ENCODE measurements around the gene TRERF1. TPM values are rescaled to one million over a fixed set of nuclear protein-coding genes. Genes with fewer than 3 reads are reported as not detected.

Gene TRERF1
- total RNA-seq, 1 donor from 2014 or later: 8.3 TPM

GRCh38 chr6:42417641-42418112 lies 34.0 kb downstream of the TRERF1 start:
- peaks cover 3% of the 10 kb centered on the region for H3K9me3 Mint-ChIP-seq
- H3K79me2 ChIP-seq (ENCODE audit: low read depth): peaks cover 94% of the 10 kb centered on the region

GRCh38 chr6:42411406-42411805 lies 40.3 kb downstream of the TRERF1 start:
- no peaks in the 10 kb centered on the region for H3K9me3 ChIP-seq (ENCODE audit: low read depth)
- H3K36me3 ChIP-seq: no peaks in the 10 kb centered on the region
- Mint-ChIP-seq H3K36me3 (peaks cover 2% of the 10 kb centered on the region), H3K27ac (no peak overlapping the region), H3K9me3 (no peaks in the 10 kb centered on the region), H3K4me1 (peaks cover 10% of the 10 kb centered on the region), H3K4me3 (no peak overlapping the region), H3K27me3 (ENCODE audit: insufficient read depth, low read depth) (no peaks in the 10 kb centered on the region)
- peaks cover 50% of the 10 kb centered on the region for H4K20me1 ChIP-seq (ENCODE audit: low read depth)
- H3K79me2 ChIP-seq (ENCODE audit: low read depth): peaks cover 80% of the 10 kb centered on the region
- H3F3A ChIP-seq (ENCODE audit: low read depth): no peaks in the 10 kb centered on the region
- no peaks in the 10 kb centered on the region for H3K27me3 ChIP-seq
- H3K27ac ChIP-seq: no peak overlapping the region
- no peak for DNase-seq (ENCODE audit: low spot score)
- no peak overlapping the region for H3K9ac ChIP-seq
- H2AFZ ChIP-seq (replicated peaks): no peak overlapping the region
- TF ChIP-seq CTCF (IDR thresholded peaks at IDR 0.05): no peak
- no peak for TF ChIP-seq EZH2 (IDR thresholded peaks at IDR 0.05)
- no peak for TF ChIP-seq EZH2phosphoT487 (IDR thresholded peaks at IDR 0.05)
- peaks cover 8% of the 10 kb centered on the region for H3K4me1 ChIP-seq
- H3K4me2 ChIP-seq: no peak overlapping the region
- no peak overlapping the region for H3K4me3 ChIP-seq

More at GRCh38 chr6:42417641-42418112, 34.0 kb downstream of the TRERF1 start:
- Histone ChIP-seq H3K27me3 (no peaks in the 10 kb centered on the region), H3K27ac (no peak overlapping the region), H2AFZ (replicated peaks) (no peak overlapping the region), H3F3A (ENCODE audit: low read depth) (peaks cover 24% of the 10 kb centered on the region), H3K4me2 (no peak overlapping the region), H4K20me1 (ENCODE audit: low read depth) (peaks cover 60% of the 10 kb centered on the region), H3K9ac (no peak overlapping the region), H3K4me1 (peaks cover 23% of the 10 kb centered on the region), H3K9me3 (ENCODE audit: low read depth) (no peaks in the 10 kb centered on the region), H3K36me3 (no peaks in the 10 kb centered on the region), H3K4me3 (no peak overlapping the region)
- Mint-ChIP-seq H3K36me3 (peaks cover 2% of the 10 kb centered on the region), H3K4me3 (no peak overlapping the region), H3K27me3 (ENCODE audit: insufficient read depth, low read depth) (peaks cover 2% of the 10 kb centered on the region), H3K4me1 (peaks cover 22% of the 10 kb centered on the region), H3K27ac (no peak overlapping the region)
- TF ChIP-seq CTCF (IDR thresholded peaks at IDR 0.05) (no peak), EZH2 (IDR thresholded peaks at IDR 0.05) (no peak), EZH2phosphoT487 (IDR thresholded peaks at IDR 0.05) (no peak)
- no peak for DNase-seq (ENCODE audit: low spot score)

- TF ChIP-seq EZH2 (IDR thresholded peaks at IDR 0.05) (no peak), EZH2phosphoT487 (IDR thresholded peaks at IDR 0.05) (no peak), CTCF (IDR thresholded peaks at IDR 0.05) (no peak)
- Histone ChIP-seq H3K79me2 (ENCODE audit: low read depth) (peaks cover 80% of the 10 kb centered on the region), H3K4me1 (peaks cover 12% of the 10 kb centered on the region), H3F3A (ENCODE audit: low read depth) (peaks cover 3% of the 10 kb centered on the region), H2AFZ (replicated peaks) (no peak overlapping the region), H3K36me3 (no peaks in the 10 kb centered on the region), H4K20me1 (ENCODE audit: low read depth) (peaks cover 52% of the 10 kb centered on the region), H3K27me3 (no peaks in the 10 kb centered on the region), H3K4me2 (no peak overlapping the region), H3K27ac (no peak overlapping the region), H3K4me3 (no peak overlapping the region), H3K9me3 (ENCODE audit: low read depth) (no peaks in the 10 kb centered on the region), H3K9ac (no peak overlapping the region)
- H3K4me3 Mint-ChIP-seq: no peak overlapping the region
- DNase-seq (ENCODE audit: low spot score): no peak
- H3K36me3 Mint-ChIP-seq: peaks cover 2% of the 10 kb centered on the region
- no peaks in the 10 kb centered on the region for H3K27me3 Mint-ChIP-seq (ENCODE audit: insufficient read depth, low read depth)
- H3K4me1 Mint-ChIP-seq: peaks cover 10% of the 10 kb centered on the region
- no peak overlapping the region for H3K27ac Mint-ChIP-seq
- H3K9me3 Mint-ChIP-seq: no peaks in the 10 kb centered on the region
Observed at GRCh38 chr6:42410861-42411260, 40.9 kb downstream of the TRERF1 start.
